ENCODE data around the gene ATRIP.

ATRIP gene

DNA sequence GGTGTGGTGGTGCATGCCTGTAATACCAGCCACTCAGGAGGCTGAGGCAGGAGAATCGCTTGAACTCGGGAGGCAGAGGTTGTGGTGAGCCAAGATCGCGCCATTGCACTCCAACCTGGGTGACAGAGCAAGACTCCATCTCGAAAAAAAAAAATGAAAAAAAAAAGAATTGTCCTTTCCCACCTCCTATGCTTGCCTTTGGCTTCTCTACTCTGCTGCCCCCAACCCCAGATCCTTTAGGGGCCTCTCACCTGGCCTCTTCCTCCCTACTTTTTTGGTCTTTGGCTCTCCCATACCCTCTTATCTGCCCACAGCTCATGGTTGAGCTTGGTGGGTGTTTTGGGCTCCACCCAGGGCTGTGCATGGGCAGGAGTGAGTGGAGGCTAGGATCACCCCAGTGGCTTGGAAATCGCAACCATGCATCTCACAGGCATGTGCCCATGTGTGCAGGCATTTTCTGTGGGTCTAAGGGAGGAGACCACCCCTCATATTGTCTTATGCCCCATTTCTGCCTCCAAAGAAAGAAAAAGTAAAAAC, 59.5 kb downstream of the ATRIP start:
- no peak for DNase-seq

DNA sequence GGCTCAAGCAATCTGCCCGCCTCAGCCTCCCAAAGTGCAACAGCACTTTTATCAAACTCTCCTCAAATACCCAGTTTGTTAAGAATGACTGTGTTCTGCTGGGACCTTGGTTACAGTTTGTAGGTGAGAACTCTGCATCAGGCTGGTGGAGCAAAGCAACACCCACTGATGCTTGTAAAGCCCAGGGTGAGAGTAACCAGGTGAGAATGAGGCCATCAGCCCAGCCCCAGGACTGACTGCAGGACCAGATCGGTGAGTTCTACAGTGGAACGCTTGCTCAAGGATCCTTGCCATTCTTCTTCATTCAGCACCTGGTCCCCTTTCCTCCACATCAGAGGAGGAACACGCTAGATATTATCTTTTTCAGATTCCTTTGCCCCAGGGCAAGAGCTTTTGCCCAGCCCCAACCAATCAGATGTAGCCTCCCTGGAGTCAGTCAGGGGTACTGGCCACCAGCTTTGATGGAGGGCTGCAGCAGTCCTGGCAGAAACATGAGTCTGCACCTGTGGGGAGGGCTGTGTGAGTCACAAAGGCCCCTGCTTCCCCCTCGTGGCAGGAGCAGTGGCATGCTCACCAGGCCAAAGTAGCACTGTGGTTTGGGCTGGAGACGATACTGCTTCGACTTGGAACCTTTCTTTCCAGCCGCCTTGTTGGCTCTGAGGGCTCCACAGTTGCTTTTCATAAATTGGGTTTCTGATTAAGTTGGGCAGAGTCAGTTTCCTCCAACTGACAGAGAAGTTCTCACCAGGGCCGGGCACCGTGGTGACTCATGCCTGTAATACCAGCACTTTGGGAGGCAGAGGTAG, 60.9 kb downstream of the ATRIP start:
- DNase-seq = peak; percentile 80

DNA sequence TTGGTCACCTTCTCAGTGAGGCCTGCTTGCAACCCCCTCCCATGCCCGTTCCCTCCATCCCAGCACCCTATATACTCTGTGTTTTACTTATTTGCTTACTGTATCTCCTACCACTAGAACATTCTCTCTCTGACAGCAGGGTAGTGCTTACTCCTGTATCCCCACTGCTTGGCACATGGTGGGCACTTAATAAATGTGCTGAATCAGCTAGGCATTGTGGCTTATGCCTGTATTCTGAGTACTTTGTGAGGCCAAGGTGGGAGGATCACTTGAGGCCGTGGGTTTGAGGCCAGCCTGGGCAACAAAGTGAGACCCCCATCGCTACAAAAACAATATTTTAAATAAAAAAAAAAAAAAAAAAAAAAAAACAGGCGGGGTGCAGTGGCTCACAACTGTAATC, 65.0 kb downstream of the ATRIP start:
- no peak for DNase-seq

DNA sequence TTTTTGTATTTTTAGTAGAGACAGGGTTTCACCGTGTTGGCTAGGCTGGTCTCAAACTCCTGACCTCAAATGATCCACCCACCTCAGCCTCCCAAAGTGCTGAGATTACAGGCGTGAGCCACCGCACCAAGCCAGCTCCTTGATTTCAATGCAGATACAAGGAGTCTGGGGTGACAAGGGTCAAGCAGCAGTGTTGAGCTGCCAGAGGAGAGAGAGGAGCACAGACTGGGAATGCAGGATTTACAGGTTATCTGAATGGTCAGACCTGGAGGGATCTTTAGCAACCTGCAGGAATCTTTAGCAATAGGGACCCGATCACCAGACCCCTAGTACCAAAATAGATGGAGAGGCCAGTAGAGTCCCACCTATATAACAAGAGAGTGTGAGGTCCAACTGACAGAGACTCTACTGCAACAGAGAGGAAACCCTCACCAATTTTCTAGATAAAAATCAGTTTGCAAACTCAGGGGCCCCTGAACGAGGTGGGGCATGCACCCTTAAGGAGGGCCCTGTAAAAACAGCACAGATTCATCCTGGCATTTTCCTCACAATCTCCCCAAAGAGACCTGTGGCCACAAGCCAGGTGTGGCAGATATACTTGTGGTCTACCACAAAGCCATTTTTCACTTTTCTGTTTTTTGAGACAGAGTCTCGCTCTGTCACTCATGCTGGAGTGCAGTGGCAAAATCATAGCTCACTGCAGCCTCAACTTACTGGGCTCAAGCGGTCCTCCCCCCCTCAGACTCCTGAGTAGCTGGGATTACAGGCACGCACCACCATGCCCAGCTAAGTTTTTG, 68.1 kb downstream of the ATRIP start:
- DNase-seq = no peak

Measured in CD4-positive, alpha-beta T cell treated with Interferon gamma for 1 hour (primary cell).